GM23248 (cell line): Measurements from ENCODE around the gene TPST1. TPM values are rescaled to one million over a fixed set of nuclear protein-coding genes. Genes with fewer than 3 reads are reported as not detected.

Source experiments
- DNase-seq: peaks from one replicate; pipeline ENCODE4 v3.0.0-alpha.2; 2015
- H2AFZ ChIP-seq: fragments of 200-600 bp; sonication (generic); 2 replicates; pipeline ENCODE4 v1.6.1; 2016; ENCODE audit warnings: antibody characterized with exemption
- H3F3A ChIP-seq: fragments of 200-600 bp; sonication (generic); 2 replicates; pipeline ENCODE4 v1.6.1; 2016; ENCODE audit warnings: mild to moderate bottlenecking, antibody characterized with exemption, mixed run types; ENCODE audit not compliant: insufficient read depth
- H3K27ac ChIP-seq: fragments of 200-600 bp; sonication (generic); 2 replicates; pipeline ENCODE4 v1.5.1; 2016; ENCODE audit warnings: mild to moderate bottlenecking
- H3K27me3 ChIP-seq: fragments of 200-600 bp; sonication (generic); replicated peaks from 2 replicates; pipeline ENCODE4 v1.6.1; 2016; ENCODE audit warnings: mild to moderate bottlenecking; ENCODE audit not compliant: insufficient read depth
- H3K36me3 ChIP-seq: fragments of 200-600 bp; sonication (generic); 2 replicates; pipeline ENCODE4 v1.6.1; 2016; ENCODE audit warnings: low read depth, mild to moderate bottlenecking
- H3K4me1 ChIP-seq: fragments of 200-600 bp; sonication (generic); 2 replicates; pipeline ENCODE4 v1.6.1; 2016; ENCODE audit warnings: mild to moderate bottlenecking; ENCODE audit not compliant: insufficient read depth
- H3K4me2 ChIP-seq: fragments of 200-600 bp; sonication (generic); one replicate; pipeline ENCODE4 v1.6.1; 2016; ENCODE audit warnings: mild to moderate bottlenecking; ENCODE audit not compliant: unreplicated experiment
- H3K4me3 ChIP-seq: fragments of 200-600 bp; sonication (generic); 2 replicates; pipeline ENCODE4 v1.5.1; 2016; ENCODE audit warnings: mild to moderate bottlenecking
- H3K79me2 ChIP-seq: fragments of 200-600 bp; sonication (generic); 2 replicates; pipeline ENCODE4 v1.6.1; 2016; ENCODE audit warnings: mild to moderate bottlenecking; ENCODE audit not compliant: insufficient read depth
- H3K9ac ChIP-seq: fragments of 200-600 bp; sonication (generic); 2 replicates; pipeline ENCODE4 v1.6.1; 2016; ENCODE audit warnings: mild to moderate bottlenecking
- H3K9me2 ChIP-seq: fragments of 200-600 bp; sonication (generic); 2 replicates; pipeline ENCODE4 v1.6.1; 2016; ENCODE audit warnings: mixed run types, mild to moderate bottlenecking, moderate library complexity; ENCODE audit not compliant: insufficient read depth
- H3K9me3 ChIP-seq: fragments of 200-600 bp; sonication (generic); one replicate; pipeline ENCODE4 v1.6.1; 2017; ENCODE audit warnings: low read depth
- H4K20me1 ChIP-seq: fragments of 200-600 bp; sonication (generic); 2 replicates; pipeline ENCODE4 v1.6.0; 2016; ENCODE audit not compliant: insufficient read depth
- EZH2 ChIP-seq: fragments of 200-600 bp; sonication (generic); IDR thresholded peaks from 2 replicates; pipeline ENCODE4 v1.6.1; 2018; ENCODE audit warnings: antibody characterized with exemption, mild to moderate bottlenecking; ENCODE audit not compliant: insufficient read depth, poor library complexity, severe bottlenecking
- EZH2phosphoT487 ChIP-seq: fragments of 200-600 bp; sonication (generic); IDR thresholded peaks from 2 replicates; pipeline ENCODE4 v1.6.1; 2018; ENCODE audit warnings: antibody characterized with exemption, moderate library complexity, mild to moderate bottlenecking, low read depth; ENCODE audit not compliant: insufficient read depth
- WGBS, 2 experiments: methylation state at CpG; one replicate each; pipeline ENCODE4 v1.1.6; 2015 to 2017; ENCODE audit warnings: low lambda C conversion rate in 2 of 2, low coverage in 1 of 2; ENCODE audit errors: missing lambda C conversion rate in 2 of 2; 5-methylcytosine and 5-hydroxymethylcytosine counted together
- in situ Hi-C: fragments of 300-500 bp; cut with MboI; formaldehyde crosslinking; loops from 2 replicates; pipeline ENCODE4 v1.15.0; 2020
- polyA plus RNA-seq: library from polyadenylated mRNA; unstranded; fragments of >200 nt; fragmentation: Nextera tagmentation; extraction: Ambion mirVana; gene quantifications from 2 replicates; pipeline ENCODE4 v1.2.1, GENCODE V29; 2016
- total RNA-seq: library from RNA; depleted of rRNA; stranded (reverse); fragments of >200 nt; shearing (Covaris generic); gene quantifications from 2 replicates; pipeline ENCODE4 v1.2.3, GENCODE V29; 2014

Gene TPST1
- total and polyA plus RNA-seq, 2 experiments from 2014 or later: 54.1 to 57.0 TPM

- Histone ChIP-seq H3K4me1 (peaks cover 40% of the 10 kb centered on the region), H3F3A (no peaks in the 10 kb centered on the region; the same call in none of the 2 replicates), H3K36me3 (0 out of 2 replicates have a peak, but pooled peaks cover 5% of the 10 kb centered on the region), H2AFZ (0 out of 2 replicates have a peak overlapping the region, but pooled peaks have one; percentile 4), H4K20me1 (no peaks in the 10 kb centered on the region), H3K9ac (peak overlapping the region; percentile 12; the same call in 1 of the 2 replicates), H3K4me2 (peak overlapping the region; percentile 35), H3K9me3 (no peaks in the 10 kb centered on the region), H3K79me2 (peaks cover 62% of the 10 kb centered on the region), H3K9me2 (no peaks in the 10 kb centered on the region), H3K4me3 (no peak overlapping the region), H3K27ac (no peak overlapping the region), H3K27me3 (no peaks in the 10 kb centered on the region)
- no peak for TF ChIP-seq EZH2
- no peak for TF ChIP-seq EZH2phosphoT487
- DNase-seq: peak; percentile 37
- WGBS, 2 experiments: 15 to 32% methylated on average over 4 of the region's 4 CpGs
- in situ Hi-C loops: no loop called here
These were observed 146.9 kb downstream of the TPST1 start for GRCh38 chr7:66352071-66352470.

DNA sequence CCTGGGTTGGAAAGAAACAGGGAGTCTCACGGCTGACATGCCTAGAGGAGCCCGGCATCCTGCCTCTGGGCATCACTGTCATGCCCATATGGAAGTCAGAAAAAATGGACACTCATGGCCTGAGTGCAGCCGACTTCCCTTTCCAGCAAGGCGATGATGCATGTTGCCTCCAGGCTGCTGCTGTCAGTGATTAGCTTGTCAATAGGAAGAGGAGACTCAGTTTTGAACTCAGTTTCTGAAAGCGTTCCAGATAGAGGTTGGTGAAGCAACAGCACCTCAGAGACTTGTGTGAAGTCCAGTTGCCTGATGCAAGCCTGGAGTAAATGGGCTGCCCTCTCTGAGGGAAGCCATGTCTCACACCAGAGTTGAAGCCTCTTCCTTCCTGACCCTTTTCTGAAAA, 148.4 kb downstream of the TPST1 start:
- in situ Hi-C loops: no loop called here
- Histone ChIP-seq H3K9me3 (no peaks in the 10 kb centered on the region), H4K20me1 (no peaks in the 10 kb centered on the region), H3K27me3 (no peaks in the 10 kb centered on the region), H3K27ac (peak overlapping the region; percentile 47), H3K9ac (no peak overlapping the region), H3K4me1 (peaks cover 38% of the 10 kb centered on the region), H3F3A (no peaks in the 10 kb centered on the region; the same call in 1 of the 2 replicates), H3K79me2 (peaks cover 47% of the 10 kb centered on the region), H3K9me2 (no peaks in the 10 kb centered on the region), H3K4me2 (no peak overlapping the region), H3K4me3 (no peak overlapping the region), H3K36me3 (no peaks in the 10 kb centered on the region), H2AFZ (no peak overlapping the region)
- 83 to 84% methylated on average over 5 of the region's 5 CpGs for WGBS, 2 experiments
- peak; percentile 56 for DNase-seq
- no peak for TF ChIP-seq EZH2
- no peak for TF ChIP-seq EZH2phosphoT487

GRCh38 chr7:66355756-66356155, 150.6 kb downstream of the TPST1 start:
- Histone ChIP-seq H3K79me2 (peaks cover 27% of the 10 kb centered on the region), H3K4me2 (no peak overlapping the region), H3K27ac (peak overlapping the region; percentile 51), H3K4me1 (peaks cover 36% of the 10 kb centered on the region), H3K4me3 (no peak overlapping the region), H3K36me3 (no peaks in the 10 kb centered on the region), H2AFZ (no peak overlapping the region), H3F3A (no peaks in the 10 kb centered on the region; the same call in 1 of the 2 replicates), H3K9me2 (no peaks in the 10 kb centered on the region), H3K9me3 (no peaks in the 10 kb centered on the region), H3K27me3 (no peaks in the 10 kb centered on the region), H3K9ac (no peak overlapping the region), H4K20me1 (no peaks in the 10 kb centered on the region)
- WGBS, 2 experiments: 40 to 69% methylated on average over 3 to 4 of the region's 4 CpGs
- in situ Hi-C loops: no loop called here
- peak; percentile 23 for DNase-seq
- no peak for TF ChIP-seq EZH2phosphoT487
- no peak for TF ChIP-seq EZH2

GRCh38 chr7:66356277-66356721, 151.2 kb downstream of the TPST1 start:
- H2AFZ ChIP-seq: no peak overlapping the region
- H3K9ac ChIP-seq: no peak overlapping the region
- TF ChIP-seq EZH2 (no peak), EZH2phosphoT487 (no peak)
- H3K79me2 ChIP-seq: peaks cover 21% of the 10 kb centered on the region
- DNase-seq: peak; percentile 44
- H3F3A ChIP-seq: no peaks in the 10 kb centered on the region; the same call in 1 of the 2 replicates
- H3K4me3 ChIP-seq: no peak overlapping the region
- no peaks in the 10 kb centered on the region for H3K27me3 ChIP-seq
- in situ Hi-C loops: no loop called here
- H3K9me3 ChIP-seq: no peaks in the 10 kb centered on the region
- 38 to 47% methylated on average over 6 of the region's 6 CpGs for WGBS, 2 experiments
- no peak overlapping the region for H3K4me2 ChIP-seq
- H3K4me1 ChIP-seq: peaks cover 36% of the 10 kb centered on the region
- H4K20me1 ChIP-seq: no peaks in the 10 kb centered on the region
- H3K9me2 ChIP-seq: no peaks in the 10 kb centered on the region
- no peaks in the 10 kb centered on the region for H3K36me3 ChIP-seq
- peak overlapping the region; percentile 51 for H3K27ac ChIP-seq

GRCh38 chr7:66357087-66357486, 152.0 kb downstream of the TPST1 start:
- H3K79me2 ChIP-seq: peaks cover 13% of the 10 kb centered on the region
- peaks cover 33% of the 10 kb centered on the region for H3K4me1 ChIP-seq
- no peak for DNase-seq
- H3K9me2 ChIP-seq: no peaks in the 10 kb centered on the region
- TF ChIP-seq EZH2phosphoT487 (no peak), EZH2 (no peak)
- H3K27me3 ChIP-seq: no peaks in the 10 kb centered on the region
- no peak overlapping the region for H3K4me2 ChIP-seq
- WGBS, 2 experiments: 96 to 100% methylated on average over 3 of the region's 3 CpGs
- no peaks in the 10 kb centered on the region for H4K20me1 ChIP-seq
- H3K27ac ChIP-seq: peak overlapping the region; percentile 51; the same call in 1 of the 2 replicates
- H3F3A ChIP-seq: no peaks in the 10 kb centered on the region; the same call in 1 of the 2 replicates
- H3K36me3 ChIP-seq: no peaks in the 10 kb centered on the region
- no peaks in the 10 kb centered on the region for H3K9me3 ChIP-seq
- in situ Hi-C loops: no loop called here
- no peak overlapping the region for H3K9ac ChIP-seq
- no peak overlapping the region for H2AFZ ChIP-seq
- H3K4me3 ChIP-seq: no peak overlapping the region
